Neural cell (in vitro differentiated cells): ENCODE results near the gene WFIKKN1. TPM values are rescaled to one million over a fixed set of nuclear protein-coding genes. Genes with fewer than 3 reads are reported as not detected.

Experiments
- H2AFZ ChIP-seq: fragments of 200-600, 300-800 bp; sonication (generic), shearing (Covaris generic); 2 replicates; pipeline ENCODE4 v1.6.0; 2014; ENCODE audit warnings: low read depth, mild to moderate bottlenecking, antibody characterized with exemption, low read length, moderate library complexity
- H3F3A ChIP-seq: fragments of 200-600 bp; shearing (Covaris generic); 2 replicates; pipeline ENCODE4 v1.6.1; 2016; ENCODE audit warnings: mild to moderate bottlenecking, moderate library complexity, mixed read lengths, antibody characterized with exemption, low read length; ENCODE audit not compliant: insufficient read depth, poor library complexity, severe bottlenecking
- H3K27ac ChIP-seq: fragments of 200-600, 300-800 bp; sonication (generic), shearing (Covaris generic); 2 replicates; pipeline ENCODE4 v1.5.1; 2014; ENCODE audit warnings: mild to moderate bottlenecking, low read length, moderate library complexity
- H3K27me3 ChIP-seq: fragments of 300-800, 200-600 bp; sonication (generic), shearing (Covaris generic); 2 replicates; pipeline ENCODE4 v1.6.0; 2014; ENCODE audit warnings: mild to moderate bottlenecking, low read depth, low read length, moderate library complexity; ENCODE audit not compliant: insufficient read depth
- H3K36me3 ChIP-seq: fragments of 300-800, 200-600 bp; sonication (generic), shearing (Covaris generic); 2 replicates; pipeline ENCODE4 v1.5.1; 2014; ENCODE audit warnings: mild to moderate bottlenecking, antibody characterized with exemption, low read length, moderate library complexity; ENCODE audit not compliant: insufficient read depth
- H3K4me2 ChIP-seq: fragments of 300-800, 200-600 bp; sonication (generic), shearing (Covaris generic); 2 replicates; pipeline ENCODE4 v1.6.0; 2014; ENCODE audit warnings: mild to moderate bottlenecking, low read length
- H3K4me3 ChIP-seq: fragments of 300-800, 200-600 bp; sonication (generic), shearing (Covaris generic); 2 replicates; pipeline ENCODE4 v1.5.1; 2014; ENCODE audit warnings: mild to moderate bottlenecking, low read length, moderate library complexity
- H3K79me2 ChIP-seq: fragments of 200-600 bp; shearing (Covaris generic); replicated peaks from 2 replicates; pipeline ENCODE4 v1.6.0; 2014; ENCODE audit warnings: mild to moderate bottlenecking, low read length, moderate library complexity; ENCODE audit not compliant: insufficient read depth
- H3K9ac ChIP-seq: fragments of 300-800, 200-600 bp; sonication (generic), shearing (Covaris generic); 2 replicates; pipeline ENCODE4 v1.6.1; 2016; ENCODE audit warnings: mild to moderate bottlenecking, low read length, mixed read lengths
- H3K9me2 ChIP-seq: fragments of 200-600 bp; shearing (Covaris generic); 2 replicates; pipeline ENCODE4 v1.6.1; 2016; ENCODE audit warnings: mild to moderate bottlenecking, low read length, mixed read lengths; ENCODE audit not compliant: insufficient read depth
- H3K9me3 ChIP-seq: fragments of 200-600, 300-800 bp; sonication (generic), shearing (Covaris generic); 2 replicates; pipeline ENCODE4 v1.6.1; 2016; ENCODE audit warnings: mild to moderate bottlenecking, mixed run types, low read length, moderate library complexity, mixed read lengths
- H4K20me1 ChIP-seq: fragments of 200-600 bp; shearing (Covaris generic); 2 replicates; pipeline ENCODE4 v1.6.1; 2016; ENCODE audit warnings: mild to moderate bottlenecking, mixed run types; ENCODE audit not compliant: insufficient read depth
- CTCF ChIP-seq: fragments of 450-650 bp; IDR thresholded peaks from 2 replicates; pipeline ENCODE4 v1.5.1; 2014; ENCODE audit warnings: antibody characterized with exemption, mild to moderate bottlenecking, moderate library complexity; ENCODE audit not compliant: poor library complexity, severe bottlenecking
- EP300 ChIP-seq: fragments of 450-650 bp; conservative IDR thresholded peaks from 2 replicates; pipeline ENCODE4 v1.6.1; 2014; ENCODE audit warnings: antibody characterized with exemption, mild to moderate bottlenecking, moderate library complexity; ENCODE audit not compliant: poor library complexity, severe bottlenecking
- EZH2 ChIP-seq: fragments of 200-600, 300-800 bp; shearing (Covaris generic), sonication (generic); IDR thresholded peaks from 2 replicates; pipeline ENCODE4 v1.6.1; 2014; ENCODE audit warnings: antibody characterized with exemption, low read length, borderline replicate concordance, mild to moderate bottlenecking; ENCODE audit not compliant: insufficient read depth, poor library complexity, severe bottlenecking
- MXI1 ChIP-seq: fragments of 450-650 bp; conservative IDR thresholded peaks from 2 replicates; pipeline ENCODE4 v1.6.1; 2014; ENCODE audit warnings: antibody characterized with exemption, mild to moderate bottlenecking; ENCODE audit not compliant: poor library complexity, severe bottlenecking
- POLR2AphosphoS5 ChIP-seq: IDR thresholded peaks from 2 replicates; pipeline ENCODE4 v1.6.1; 2012
- RAD21 ChIP-seq: fragments of 450-650 bp; conservative IDR thresholded peaks from 2 replicates; pipeline ENCODE4 v1.6.1; 2014; ENCODE audit warnings: antibody characterized with exemption, mild to moderate bottlenecking, moderate library complexity
- SMC3 ChIP-seq: fragments of 450-650 bp; conservative IDR thresholded peaks from 2 replicates; pipeline ENCODE4 v1.6.1; 2014; ENCODE audit warnings: antibody characterized with exemption, mild to moderate bottlenecking, moderate library complexity; ENCODE audit not compliant: poor library complexity
- TAF1 ChIP-seq: IDR thresholded peaks from 2 replicates; pipeline ENCODE4 v1.6.1; 2012; ENCODE audit warnings: low read depth
- polyA plus RNA-seq: library from polyadenylated mRNA; depleted of rRNA; stranded (reverse); fragments of >200 nt; gene quantifications from 2 replicates; pipeline ENCODE4 v1.2.3, GENCODE V29; 2014
- TF ChIP-seq, protein P1 (sequence below): IDR thresholded peaks from 2 replicates; pipeline ENCODE4 v1.6.1; 2012; ENCODE audit warnings: borderline replicate concordance

Gene WFIKKN1
- polyA plus RNA-seq, 1 donor from 2014 or later: 0.43 TPM

- no peak overlapping the region for H2AFZ ChIP-seq
- TF ChIP-seq EP300 (no peak), POLR2AphosphoS5 (no peak), RAD21 (no peak)
- TF ChIP-seq, protein P1, sequence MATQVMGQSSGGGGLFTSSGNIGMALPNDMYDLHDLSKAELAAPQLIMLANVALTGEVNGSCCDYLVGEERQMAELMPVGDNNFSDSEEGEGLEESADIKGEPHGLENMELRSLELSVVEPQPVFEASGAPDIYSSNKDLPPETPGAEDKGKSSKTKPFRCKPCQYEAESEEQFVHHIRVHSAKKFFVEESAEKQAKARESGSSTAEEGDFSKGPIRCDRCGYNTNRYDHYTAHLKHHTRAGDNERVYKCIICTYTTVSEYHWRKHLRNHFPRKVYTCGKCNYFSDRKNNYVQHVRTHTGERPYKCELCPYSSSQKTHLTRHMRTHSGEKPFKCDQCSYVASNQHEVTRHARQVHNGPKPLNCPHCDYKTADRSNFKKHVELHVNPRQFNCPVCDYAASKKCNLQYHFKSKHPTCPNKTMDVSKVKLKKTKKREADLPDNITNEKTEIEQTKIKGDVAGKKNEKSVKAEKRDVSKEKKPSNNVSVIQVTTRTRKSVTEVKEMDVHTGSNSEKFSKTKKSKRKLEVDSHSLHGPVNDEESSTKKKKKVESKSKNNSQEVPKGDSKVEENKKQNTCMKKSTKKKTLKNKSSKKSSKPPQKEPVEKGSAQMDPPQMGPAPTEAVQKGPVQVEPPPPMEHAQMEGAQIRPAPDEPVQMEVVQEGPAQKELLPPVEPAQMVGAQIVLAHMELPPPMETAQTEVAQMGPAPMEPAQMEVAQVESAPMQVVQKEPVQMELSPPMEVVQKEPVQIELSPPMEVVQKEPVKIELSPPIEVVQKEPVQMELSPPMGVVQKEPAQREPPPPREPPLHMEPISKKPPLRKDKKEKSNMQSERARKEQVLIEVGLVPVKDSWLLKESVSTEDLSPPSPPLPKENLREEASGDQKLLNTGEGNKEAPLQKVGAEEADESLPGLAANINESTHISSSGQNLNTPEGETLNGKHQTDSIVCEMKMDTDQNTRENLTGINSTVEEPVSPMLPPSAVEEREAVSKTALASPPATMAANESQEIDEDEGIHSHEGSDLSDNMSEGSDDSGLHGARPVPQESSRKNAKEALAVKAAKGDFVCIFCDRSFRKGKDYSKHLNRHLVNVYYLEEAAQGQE: no peak
- no peaks in the 10 kb centered on the region for H3K27me3 ChIP-seq
- no peak overlapping the region for H3K27ac ChIP-seq
- no peaks in the 10 kb centered on the region for H3K9me3 ChIP-seq
- no peaks in the 10 kb centered on the region for H3K36me3 ChIP-seq
- no peaks in the 10 kb centered on the region for H4K20me1 ChIP-seq
- H3K4me3 ChIP-seq: no peak overlapping the region
- no peaks in the 10 kb centered on the region for H3F3A ChIP-seq
- H3K9me2 ChIP-seq: no peaks in the 10 kb centered on the region
- H3K9ac ChIP-seq: no peak overlapping the region
- H3K4me2 ChIP-seq: no peak overlapping the region
- H3K79me2 ChIP-seq: no peaks in the 10 kb centered on the region
Observed at GRCh38 chr16:582614-583331, 48.0 kb upstream of the WFIKKN1 start.

GRCh38 chr16:583470-583814 is 47.3 kb upstream of the WFIKKN1 start:
- Histone ChIP-seq H3K27ac (no peak overlapping the region), H4K20me1 (no peaks in the 10 kb centered on the region), H3F3A (no peaks in the 10 kb centered on the region), H2AFZ (no peak overlapping the region), H3K9ac (no peak overlapping the region), H3K4me2 (no peak overlapping the region), H3K4me3 (no peak overlapping the region), H3K9me3 (no peaks in the 10 kb centered on the region), H3K36me3 (no peaks in the 10 kb centered on the region), H3K9me2 (no peaks in the 10 kb centered on the region), H3K27me3 (no peaks in the 10 kb centered on the region), H3K79me2 (no peaks in the 10 kb centered on the region)
- TF ChIP-seq EP300 (no peak), EZH2 (no peak), TAF1 (no peak), SMC3 (no peak), RAD21 (no peak), CTCF (no peak), POLR2AphosphoS5 (no peak), MXI1 (no peak)
- TF ChIP-seq, protein P1: no peak
